ENCODE data around the gene CALML3.
A peak's percentile ranks its signal among the peaks of the same experiment; 100 is the strongest.
"Not testable (repeated sequence)": the region's sequence is repeated elsewhere in the genome, so short reads cannot be mapped to it uniquely, and the experiment has no call there.

CALML3 gene

GRCh38 chr10:5553400-5554170 lies 28.8 kb downstream of the CALML3 start:
- DNase-seq (ENCODE audit: low read depth): no peak

GRCh38 chr10:5555021-5555510 lies 30.3 kb downstream of the CALML3 start:
- no peak for DNase-seq (ENCODE audit: low read depth)

GRCh38 chr10:5555881-5556280 lies 31.1 kb downstream of the CALML3 start:
- DNase-seq (ENCODE audit: low read depth): no peak

GRCh38 chr10:5556576-5556975 lies 31.8 kb downstream of the CALML3 start:
- no peak for DNase-seq (ENCODE audit: low read depth)

- no peak for DNase-seq (ENCODE audit: low read depth)
Measured at GRCh38 chr10:5557040-5557721, 32.4 kb downstream of the CALML3 start.

- DNase-seq (ENCODE audit: low read depth): no peak
Measured at GRCh38 chr10:5557799-5558771, 33.3 kb downstream of the CALML3 start.

GRCh38 chr10:5559022-5559421 lies 34.3 kb downstream of the CALML3 start:
- not testable (repeated sequence) for DNase-seq (ENCODE audit: low read depth)

- peak; percentile 55 for DNase-seq (ENCODE audit: low read depth)
Measured at GRCh38 chr10:5559642-5560141, 34.9 kb downstream of the CALML3 start.

GRCh38 chr10:5560142-5560816 lies 35.5 kb downstream of the CALML3 start:
- DNase-seq (ENCODE audit: low read depth): no peak

GRCh38 chr10:5560817-5561703 lies 36.3 kb downstream of the CALML3 start:
- no peak for DNase-seq (ENCODE audit: low read depth)

GRCh38 chr10:5561704-5562645 lies 37.2 kb downstream of the CALML3 start:
- DNase-seq (ENCODE audit: low read depth): no peak

GRCh38 chr10:5563321-5563961 lies 38.7 kb downstream of the CALML3 start:
- DNase-seq (ENCODE audit: low read depth): no peak

- no peak for DNase-seq (ENCODE audit: low read depth)
Measured at GRCh38 chr10:5563991-5564536, 39.3 kb downstream of the CALML3 start.

- DNase-seq (ENCODE audit: low read depth): no peak
Measured at GRCh38 chr10:5564537-5565204, 39.9 kb downstream of the CALML3 start.

GRCh38 chr10:5565205-5565545 lies 40.4 kb downstream of the CALML3 start:
- no peak for DNase-seq (ENCODE audit: low read depth)

- peak; percentile 70 for DNase-seq (ENCODE audit: low read depth)
Measured at GRCh38 chr10:5565671-5566581, 41.2 kb downstream of the CALML3 start.

GRCh38 chr10:5566614-5567013 lies 41.9 kb downstream of the CALML3 start:
- no peak for DNase-seq (ENCODE audit: low read depth)
